OCI-LY1 (cell line): ENCODE measurements around the gene CCL11.

Source experiments
- H2AFZ ChIP-seq: fragments of 200-600 bp; sonication (generic), shearing (Covaris generic); 2 replicates; pipeline ENCODE4 v1.6.0; 2014; ENCODE audit warnings: antibody characterized with exemption, mild to moderate bottlenecking, low read length
- H3F3A ChIP-seq: fragments of 200-600 bp; sonication (generic), shearing (Covaris generic); 2 replicates; pipeline ENCODE4 v1.6.0; 2014; ENCODE audit warnings: mild to moderate bottlenecking, antibody characterized with exemption, low read length, moderate library complexity; ENCODE audit not compliant: insufficient read depth
- H3K27ac ChIP-seq: fragments of 200-600 bp; sonication (generic); 2 replicates; pipeline ENCODE4 v1.5.1; 2014; ENCODE audit warnings: low read length, mixed run types, mild to moderate bottlenecking, low read depth; ENCODE audit not compliant: poor library complexity, severe bottlenecking
- H3K27me3 ChIP-seq: fragments of 200-600 bp; sonication (generic); 2 replicates; pipeline ENCODE4 v1.6.0; 2014; ENCODE audit warnings: antibody characterized with exemption, mild to moderate bottlenecking, low read length, moderate library complexity; ENCODE audit not compliant: insufficient read depth
- H3K36me3 ChIP-seq: fragments of 200-600 bp; sonication (generic); 2 replicates; pipeline ENCODE4 v1.6.1; 2014; ENCODE audit warnings: mild to moderate bottlenecking, antibody characterized with exemption, low read length, moderate library complexity, mixed read lengths; ENCODE audit not compliant: insufficient read depth
- H3K4me1 ChIP-seq: fragments of 200-600 bp; sonication (generic); 2 replicates; pipeline ENCODE4 v1.5.1; 2014; ENCODE audit warnings: mild to moderate bottlenecking, low read length, moderate library complexity; ENCODE audit not compliant: insufficient read depth, severe bottlenecking
- H3K4me2 ChIP-seq: fragments of 200-600 bp; sonication (generic), shearing (Covaris generic); 2 replicates; pipeline ENCODE4 v1.6.1; 2014; ENCODE audit warnings: low read length
- H3K4me3 ChIP-seq: fragments of 200-600 bp; sonication (generic); 2 replicates; pipeline ENCODE4 v1.5.1; 2014; ENCODE audit warnings: low read length, low read depth, mild to moderate bottlenecking, mixed read lengths; ENCODE audit not compliant: poor library complexity, severe bottlenecking
- H3K79me2 ChIP-seq: fragments of 200-600 bp; shearing (Covaris generic); 2 replicates; pipeline ENCODE4 v1.6.1; 2016; ENCODE audit warnings: mixed run types, low read length, mixed read lengths; ENCODE audit not compliant: insufficient read depth
- H3K9ac ChIP-seq: fragments of 200-600 bp; sonication (generic), shearing (Covaris generic); 2 replicates; pipeline ENCODE4 v1.6.1; 2014; ENCODE audit warnings: mild to moderate bottlenecking, low read length, mixed read lengths
- H3K9me2 ChIP-seq: fragments of 200-600 bp; sonication (generic), shearing (Covaris generic); 2 replicates; pipeline ENCODE4 v1.6.1; 2014; ENCODE audit warnings: low read depth, mild to moderate bottlenecking, low read length, mixed read lengths
- H3K9me3 ChIP-seq: fragments of 200-600 bp; shearing (Covaris generic); 2 replicates; pipeline ENCODE4 v1.6.1; 2014; ENCODE audit warnings: low read length, mixed read lengths
- H4K20me1 ChIP-seq: fragments of 200-600 bp; sonication (generic), shearing (Covaris generic); 2 replicates; pipeline ENCODE4 v1.6.0; 2016; ENCODE audit warnings: mild to moderate bottlenecking, low read length; ENCODE audit not compliant: insufficient read depth
- CTCF ChIP-seq: fragments of 200-600 bp; sonication (generic), shearing (Covaris generic); IDR thresholded peaks from 2 replicates; pipeline ENCODE4 v1.5.1; 2017; ENCODE audit warnings: mild to moderate bottlenecking, antibody characterized with exemption, low read length, moderate library complexity, mixed read lengths
- EZH2 ChIP-seq: fragments of 200-600 bp; sonication (generic), shearing (Covaris generic); IDR thresholded peaks from 2 replicates; pipeline ENCODE4 v1.8.0; 2017; ENCODE audit warnings: borderline replicate concordance, mixed run types, mild to moderate bottlenecking, antibody characterized with exemption, low read length, moderate library complexity, mixed read lengths

The CCL11 gene

GRCh38 chr17:34287875-34288274 is 2.3 kb downstream of the CCL11 start:
- Histone ChIP-seq H3K36me3 (no peaks in the 10 kb centered on the region), H3F3A (no peaks in the 10 kb centered on the region), H3K9me2 (no peaks in the 10 kb centered on the region), H3K27ac (no peak overlapping the region), H3K9ac (no peak overlapping the region), H3K4me3 (no peak overlapping the region), H2AFZ (no peak overlapping the region), H4K20me1 (no peaks in the 10 kb centered on the region), H3K9me3 (no peaks in the 10 kb centered on the region), H3K4me2 (no peak overlapping the region), H3K4me1 (no peaks in the 10 kb centered on the region), H3K79me2 (no peaks in the 10 kb centered on the region), H3K27me3 (no peaks in the 10 kb centered on the region)
- TF ChIP-seq CTCF (no peak), EZH2 (no peak)

- Histone ChIP-seq H4K20me1 (no peaks in the 10 kb centered on the region), H3K27ac (no peak overlapping the region), H3K36me3 (no peaks in the 10 kb centered on the region), H2AFZ (no peak overlapping the region), H3K4me3 (no peak overlapping the region), H3K4me2 (no peak overlapping the region), H3K9me3 (no peaks in the 10 kb centered on the region), H3K9me2 (no peaks in the 10 kb centered on the region), H3K79me2 (no peaks in the 10 kb centered on the region), H3K4me1 (no peaks in the 10 kb centered on the region), H3K9ac (no peak overlapping the region), H3F3A (no peaks in the 10 kb centered on the region), H3K27me3 (no peaks in the 10 kb centered on the region)
- no peak for TF ChIP-seq CTCF
- no peak for TF ChIP-seq EZH2
Measured at GRCh38 chr17:34290586-34290985, 5.0 kb downstream of the CCL11 start.

- H2AFZ ChIP-seq = no peak overlapping the region
- no peaks in the 10 kb centered on the region for H3K27me3 ChIP-seq
Measured at GRCh38 chr17:34291721-34292348, 6.3 kb downstream of the CCL11 start.

More at GRCh38 chr17:34291721-34292348, 6.3 kb downstream of the CCL11 start:
- H3K9ac ChIP-seq = no peak overlapping the region
- no peak overlapping the region for H3K27ac ChIP-seq
- H3K9me2 ChIP-seq = no peaks in the 10 kb centered on the region
- no peaks in the 10 kb centered on the region for H3K9me3 ChIP-seq
- H3K4me3 ChIP-seq = no peak overlapping the region
- H3F3A ChIP-seq = no peaks in the 10 kb centered on the region
- H3K4me2 ChIP-seq = no peak overlapping the region
- no peaks in the 10 kb centered on the region for H4K20me1 ChIP-seq
- H3K36me3 ChIP-seq = no peaks in the 10 kb centered on the region
- no peaks in the 10 kb centered on the region for H3K4me1 ChIP-seq
- no peaks in the 10 kb centered on the region for H3K79me2 ChIP-seq
- TF ChIP-seq CTCF = no peak
- TF ChIP-seq EZH2 = no peak
